Posterior vena cava (tissue), 2 donors: ENCODE data around the gene UFC1. TPM values are rescaled to one million over a fixed set of nuclear protein-coding genes. Genes with fewer than 3 reads are reported as not detected.
"Not testable (repeated sequence)": the region's sequence is repeated elsewhere in the genome, so short reads cannot be mapped to it uniquely, and the experiment has no call there.

Source experiments
- DNase-seq: peaks from one replicate; pipeline ENCODE4 v3.0.0-alpha.2; 2020; ENCODE audit warnings: low spot score
- intact Hi-C, 2 donors: fragments of 100-400 bp; cut with DNase I; formaldehyde crosslinking; loops; one replicate each; pipeline versions ENCODE4 v1.14.1 to v1.14.2; 2022 to 2023
- long read RNA-seq, 2 donors: library from polyadenylated mRNA; unstranded; transcript quantifications; one replicate each; pipeline ENCODE4 v2.0.0, GENCODE V29; 2020 to 2021
- total RNA-seq, 2 donors: library from RNA; stranded (reverse); fragmentation: NEBNext Ultra II Directional; extraction: Animal tissue kit (Norgen Biotek cat#: 25700); gene quantifications; one replicate each; pipeline ENCODE4 v1.2.1, GENCODE V29; 2021
- donor health status: DM: yes; HTN: yes; CAD: no.
- donor health status: DM: yes; HTN: yes; CAD: no.

Gene UFC1
- 10 to 100 TPM; 54.8 to 63.0 TPM for total RNA-seq
- long read RNA-seq, donor 1, transcript UFC1-201 (6 exons, 1,114 nt) = major isoform, 14 of 15 reads
- long read RNA-seq, donor 1, partial matches to known transcripts = 0 of 15 reads
- long read RNA-seq, donor 1, other reads (novel, unspliced or antisense) = 0 of 15 reads
- long read RNA-seq, donor 2, transcript UFC1-201 (6 exons, 1,114 nt) = major isoform, 54 of 64 reads
- long read RNA-seq, donor 2, partial matches to known transcripts = 0 of 64 reads
- long read RNA-seq, donor 2, other reads (novel, unspliced or antisense) = 8 of 64 reads

DNA sequence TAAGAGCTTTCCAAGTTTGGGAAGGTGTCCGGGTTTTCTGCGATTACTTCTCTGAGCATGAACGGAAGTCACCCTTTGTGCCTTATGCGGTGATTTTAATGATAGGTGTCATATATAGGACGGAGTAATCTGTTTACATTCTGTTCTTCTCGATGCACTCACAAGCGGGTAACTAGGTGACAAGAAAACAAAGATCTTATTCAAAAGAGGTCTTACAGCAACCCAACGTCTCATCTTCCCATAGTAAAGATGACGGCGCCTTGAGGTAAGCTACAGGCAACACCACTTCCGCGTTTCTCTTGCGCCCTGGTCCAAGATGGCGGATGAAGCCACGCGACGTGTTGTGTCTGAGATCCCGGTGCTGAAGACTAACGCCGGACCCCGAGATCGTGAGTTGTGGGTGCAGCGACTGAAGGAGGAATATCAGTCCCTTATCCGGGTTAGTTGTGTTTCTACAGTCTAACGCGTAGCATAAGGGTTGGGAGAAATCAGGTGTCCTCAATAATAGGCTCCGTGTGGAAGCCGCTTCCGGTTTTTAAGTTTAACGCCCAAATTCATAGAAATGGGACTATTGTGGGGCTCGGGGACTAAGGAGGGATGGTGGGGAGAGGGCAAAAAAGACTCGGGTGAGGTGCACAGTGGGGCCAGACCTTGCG lies at the start of gene UFC1:
Gene UFC1 (plus strand): TSS at position 297 of the 656 bp plus-strand sequence. CDS start 20 bp downstream, at position 317.
- peak; percentile 94 for DNase-seq
- intact Hi-C loops = no loop called here

DNA sequence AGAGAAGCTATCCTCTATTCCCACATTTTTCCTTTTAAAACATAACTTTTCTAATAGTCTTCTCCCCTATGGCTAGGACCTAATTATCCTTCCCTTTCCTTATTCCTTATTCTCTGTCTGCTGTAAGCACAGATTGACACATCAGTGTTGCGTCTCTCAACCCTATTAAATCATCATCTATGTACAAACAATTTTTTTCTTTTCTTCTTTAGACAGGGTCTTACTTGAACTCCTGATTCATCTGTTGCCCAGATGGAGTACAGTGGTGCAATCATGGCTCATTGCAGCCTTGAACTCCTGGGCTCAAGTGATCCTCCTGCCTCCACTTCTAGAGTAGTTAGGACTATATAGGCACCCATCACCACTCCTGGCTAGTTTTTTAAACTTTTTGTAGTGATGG lies 47.3 kb upstream of the UFC1 start:
- no peak for DNase-seq
- intact Hi-C loops = loop anchor here in 1 of 2 donors (5.0 kb wide), 1 partner anchor 656 kb away; no protein-coding TSS in a partner anchor

DNA sequence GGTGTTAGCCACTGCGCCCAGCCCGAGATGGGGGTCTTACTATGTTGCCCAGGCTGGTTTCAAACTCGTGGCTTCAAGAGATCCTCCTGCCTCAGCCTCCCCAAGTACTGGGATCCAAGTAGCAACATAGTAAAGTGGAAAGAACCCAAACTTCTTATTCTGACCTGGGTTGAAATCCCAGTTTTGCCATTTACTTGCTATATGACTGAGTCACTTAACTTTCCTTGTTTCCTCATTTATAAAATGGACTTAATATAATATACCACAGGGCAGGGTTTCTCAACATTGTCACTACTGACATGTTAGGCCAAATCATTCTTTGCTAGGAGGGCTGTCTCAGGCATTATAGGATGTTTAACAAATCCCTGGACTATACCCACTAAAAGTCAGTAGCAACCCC lies 42.7 kb upstream of the UFC1 start:
- intact Hi-C loops = no loop called here
- no peak for DNase-seq

DNA sequence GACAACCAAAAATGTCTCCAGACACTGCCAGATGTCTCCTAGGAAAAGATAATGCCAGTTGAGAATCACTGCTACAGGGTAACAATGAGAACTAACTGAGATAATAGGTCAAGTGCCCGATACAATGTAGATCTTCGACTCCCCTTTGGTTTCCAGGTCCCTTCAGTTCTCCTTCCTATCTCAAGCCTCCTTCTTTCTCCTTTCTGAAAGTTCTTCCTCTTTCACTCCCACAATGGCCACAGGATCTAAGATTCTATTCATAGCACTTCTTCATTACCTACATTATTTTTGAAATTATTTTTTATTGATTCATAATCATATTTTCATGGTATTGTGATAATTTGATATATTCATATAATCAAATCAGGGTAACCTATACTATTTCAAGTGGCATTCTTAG lies 42.3 kb upstream of the UFC1 start:
- DNase-seq = no peak
- intact Hi-C loops = no loop called here

DNA sequence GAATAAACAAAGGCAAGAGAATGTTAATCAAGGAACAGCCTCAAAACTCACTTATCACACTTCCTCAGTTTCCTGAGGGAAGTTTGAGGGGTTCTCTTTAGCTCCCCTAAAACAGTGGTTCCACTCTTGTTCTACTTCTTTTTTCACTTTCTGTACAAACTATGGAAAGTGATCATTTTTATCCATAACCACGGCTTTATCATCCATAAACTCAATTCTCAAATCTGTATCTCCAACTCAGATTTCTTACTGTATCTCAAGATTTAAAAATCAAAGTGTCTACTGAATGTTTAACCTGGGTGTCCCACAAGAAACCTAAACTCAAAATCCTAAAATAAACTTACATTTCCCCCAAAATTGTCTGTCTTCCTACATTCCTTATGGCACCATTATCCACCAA lies 39.9 kb upstream of the UFC1 start:
- DNase-seq = no peak
- intact Hi-C loops = no loop called here

DNA sequence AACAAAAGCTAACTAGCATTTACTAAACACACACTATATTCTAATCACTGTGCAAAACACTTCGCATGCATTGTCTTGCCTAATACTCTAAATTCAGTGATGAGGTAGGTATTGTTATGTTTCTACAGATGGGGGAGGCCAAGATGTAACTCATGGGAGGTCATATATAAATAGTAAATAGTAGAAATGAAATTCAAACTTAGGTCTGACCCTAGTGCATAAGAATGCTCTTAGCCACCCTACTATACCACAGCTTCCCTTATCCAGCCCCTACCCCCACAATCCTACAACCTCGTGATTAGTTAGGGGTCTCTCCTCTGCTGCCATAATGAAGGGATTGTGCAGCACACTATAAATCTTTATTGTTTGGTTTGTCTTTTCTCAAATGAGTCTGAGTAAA lies 39.2 kb upstream of the UFC1 start:
- DNase-seq = no peak
- intact Hi-C loops = no loop called here

DNA sequence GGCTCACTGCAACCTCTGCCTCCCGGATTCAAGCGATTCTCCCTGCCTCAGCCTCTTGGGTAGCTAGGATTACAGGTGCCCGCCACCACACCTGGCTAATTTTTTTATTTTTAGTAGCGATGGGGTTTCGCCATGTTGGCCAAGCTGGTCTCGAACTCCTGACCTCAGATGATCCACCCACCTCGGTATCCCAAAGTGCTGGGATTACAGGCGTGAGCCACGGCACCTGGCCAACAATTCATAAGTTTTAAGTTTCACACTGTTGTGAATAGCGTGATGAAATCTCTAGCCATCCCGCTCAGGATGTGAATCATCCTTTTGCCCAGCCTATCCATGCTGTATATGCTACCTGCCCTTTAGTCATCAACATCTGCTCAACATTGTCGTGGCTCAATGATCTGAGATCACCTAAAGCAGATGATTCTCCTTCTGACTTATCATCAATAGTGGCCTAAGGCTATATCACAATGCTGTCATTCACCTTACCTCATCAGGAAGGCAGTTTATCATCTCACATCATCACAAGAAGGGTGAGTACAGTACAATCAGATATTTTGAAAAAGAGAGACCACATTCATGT lies 38.6 kb upstream of the UFC1 start:
- no peak for DNase-seq
- intact Hi-C loops = no loop called here

DNA sequence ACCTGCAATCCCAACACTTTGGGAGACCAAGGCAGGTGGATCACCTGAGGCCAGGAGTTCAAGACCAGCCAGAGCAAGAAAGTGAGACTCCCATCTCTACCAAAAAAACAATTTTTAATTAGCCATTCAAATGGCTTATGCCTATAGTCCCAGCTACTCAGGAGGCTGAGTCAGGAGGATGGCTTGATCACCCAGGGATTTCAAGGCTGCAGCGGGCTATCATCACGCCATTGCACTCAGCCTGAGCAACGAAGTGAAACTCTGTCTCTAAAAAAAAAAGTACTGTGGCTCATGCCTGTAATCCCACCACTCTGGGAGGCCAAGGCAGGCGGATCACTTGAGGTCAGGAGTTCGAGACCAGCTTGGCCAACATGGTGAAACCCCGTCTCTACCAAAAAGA lies 37.8 kb upstream of the UFC1 start:
- DNase-seq, intact Hi-C loops: not testable (repeated sequence)

DNA sequence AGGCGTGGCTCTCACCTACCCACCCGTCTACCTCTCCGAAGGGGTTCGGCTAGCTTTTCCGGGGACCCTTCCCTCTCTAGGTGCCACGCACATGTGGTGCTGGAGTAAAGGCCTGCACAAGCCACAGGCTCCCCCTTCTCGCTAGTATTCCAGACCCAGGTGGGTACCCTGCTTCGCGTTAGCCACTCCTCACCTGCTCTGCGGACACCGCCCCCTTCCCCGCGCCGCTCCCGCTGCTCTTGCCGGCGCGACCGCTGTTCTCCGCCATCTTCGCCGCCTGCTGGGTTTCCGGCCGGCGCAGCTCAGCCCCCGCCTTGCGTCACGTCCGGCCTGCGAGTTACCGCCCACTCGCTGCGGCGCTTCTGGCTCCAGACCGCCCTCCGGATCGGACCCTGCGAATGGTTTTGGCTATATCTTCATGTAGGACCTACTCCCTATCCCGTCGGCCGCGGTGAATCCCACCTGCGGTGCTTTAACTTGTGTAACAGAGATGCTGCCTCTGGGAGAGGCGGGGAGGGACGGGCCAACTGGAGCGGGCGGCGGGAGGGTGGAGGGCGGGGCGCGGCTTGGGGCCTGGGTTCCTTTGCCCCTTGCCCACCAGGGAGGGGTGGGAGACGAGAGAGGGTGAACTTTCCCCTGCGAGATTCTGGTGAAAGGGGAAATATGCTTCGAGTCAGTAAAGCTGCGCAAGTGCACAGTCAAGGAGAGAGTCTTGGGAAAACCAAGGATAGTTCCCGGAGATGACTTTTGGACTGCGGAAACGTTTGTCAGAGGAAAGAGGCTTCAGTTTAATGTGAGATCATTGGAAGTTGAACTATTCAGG lies 35.8 kb upstream of the UFC1 start, which contains the start of the genes NIT1 and PFDN2:
Gene NIT1 (plus strand): TSS at position 347 of the 823 bp plus-strand sequence. CDS start 72 bp downstream, at position 419.
Gene PFDN2 (minus strand): TSS at position 279 of the 823 bp plus-strand sequence. CDS start 11 bp downstream, at position 268.
- intact Hi-C loops = no loop called here
- DNase-seq = peak; percentile 97

DNA sequence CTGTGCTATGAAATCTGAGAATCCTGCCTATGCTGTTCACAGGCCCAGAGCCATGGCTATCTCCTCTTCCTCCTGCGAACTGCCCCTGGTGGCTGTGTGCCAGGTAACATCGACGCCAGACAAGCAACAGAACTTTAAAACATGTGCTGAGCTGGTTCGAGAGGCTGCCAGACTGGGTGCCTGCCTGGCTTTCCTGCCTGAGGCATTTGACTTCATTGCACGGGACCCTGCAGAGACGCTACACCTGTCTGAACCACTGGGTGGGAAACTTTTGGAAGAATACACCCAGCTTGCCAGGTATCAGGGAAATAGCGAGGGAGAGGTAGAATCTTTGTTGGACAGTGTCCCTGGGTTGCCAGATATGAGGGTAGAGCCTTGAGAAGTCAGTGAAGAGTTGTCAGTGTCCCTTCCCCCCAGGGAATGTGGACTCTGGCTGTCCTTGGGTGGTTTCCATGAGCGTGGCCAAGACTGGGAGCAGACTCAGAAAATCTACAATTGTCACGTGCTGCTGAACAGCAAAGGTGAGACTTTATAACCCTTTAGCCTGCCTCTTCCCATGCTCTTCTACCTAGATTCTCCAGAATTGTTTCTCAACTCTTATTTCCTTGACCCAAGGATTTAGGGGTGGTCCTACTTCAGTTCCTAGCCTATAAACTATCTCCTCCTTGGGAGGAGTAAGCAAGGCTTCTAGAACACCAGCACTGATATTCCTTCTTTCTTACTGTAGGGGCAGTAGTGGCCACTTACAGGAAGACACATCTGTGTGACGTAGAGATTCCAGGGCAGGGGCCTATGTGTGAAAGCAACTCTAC lies 34.5 kb upstream of the UFC1 start:
- intact Hi-C loops = no loop called here
- no peak for DNase-seq

DNA sequence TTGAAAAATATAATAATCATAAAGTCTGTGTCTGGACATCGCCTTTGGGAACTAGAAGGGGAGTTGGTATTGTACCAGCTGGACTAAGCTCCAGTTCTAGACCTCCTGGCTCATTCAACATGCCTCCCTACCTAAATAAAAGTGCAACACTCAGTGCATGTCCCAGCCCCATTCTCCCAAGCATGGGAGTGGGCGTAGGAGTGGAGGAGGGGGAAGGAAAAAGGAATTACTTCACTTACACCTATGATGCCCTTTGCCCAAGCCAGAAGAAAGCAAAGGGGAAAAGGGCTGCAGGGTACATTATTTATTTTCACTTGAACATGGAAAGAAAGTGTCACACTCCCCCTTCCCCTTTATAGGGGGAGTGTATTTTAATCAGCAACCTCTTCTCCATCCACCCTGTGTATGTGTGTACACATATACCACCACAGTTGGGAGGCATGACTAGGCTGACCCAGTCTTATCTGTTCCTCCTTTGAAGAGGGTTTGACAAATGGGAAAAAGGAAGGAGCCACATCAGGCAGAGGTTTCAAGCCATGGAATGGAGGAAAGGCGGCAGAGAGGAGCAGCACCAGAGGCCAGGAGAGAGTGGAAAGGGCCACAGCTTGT lies 32.6 kb upstream of the UFC1 start:
- intact Hi-C loops = no loop called here
- no peak for DNase-seq

DNA sequence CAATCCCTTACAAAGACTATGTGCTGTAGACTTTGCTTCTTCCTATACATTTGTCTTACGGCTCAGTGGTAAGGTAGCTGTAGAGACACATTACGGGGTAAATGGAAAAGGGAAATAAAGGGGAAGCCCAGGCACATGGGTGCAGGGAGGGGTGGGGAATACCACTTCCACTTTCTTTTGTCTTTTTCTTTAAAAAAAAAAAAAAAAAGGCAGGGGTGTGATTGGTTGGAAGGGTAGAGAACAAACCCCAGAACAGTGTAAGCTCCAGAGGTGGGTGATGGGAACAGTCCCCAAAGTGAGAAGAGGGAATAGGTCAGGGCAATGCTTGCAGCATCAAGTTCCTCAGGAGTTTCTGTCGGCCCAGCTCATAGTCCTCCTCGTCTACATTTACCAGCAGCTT lies 31.9 kb upstream of the UFC1 start:
- intact Hi-C loops = no loop called here
- no peak for DNase-seq

DNA sequence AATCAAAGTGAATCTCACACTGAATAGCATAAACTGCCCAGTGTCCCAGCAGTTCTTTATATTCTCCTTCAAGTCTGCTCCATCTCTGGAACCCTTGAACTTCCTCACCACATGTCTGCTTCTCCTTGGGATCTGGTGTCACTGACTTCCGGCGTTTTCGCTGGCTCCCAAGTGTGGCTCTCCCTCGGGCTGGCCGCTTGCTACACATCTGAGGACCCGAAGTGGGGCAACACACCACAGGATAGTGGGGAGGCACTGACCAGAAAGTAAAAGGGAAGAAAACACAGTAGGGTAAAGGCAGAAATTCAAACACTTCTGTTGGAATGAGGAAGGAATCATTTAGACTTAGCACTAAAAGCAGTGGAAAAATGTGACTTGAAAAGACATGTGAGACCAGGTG lies 30.8 kb upstream of the UFC1 start:
- intact Hi-C loops = no loop called here
- no peak for DNase-seq

DNA sequence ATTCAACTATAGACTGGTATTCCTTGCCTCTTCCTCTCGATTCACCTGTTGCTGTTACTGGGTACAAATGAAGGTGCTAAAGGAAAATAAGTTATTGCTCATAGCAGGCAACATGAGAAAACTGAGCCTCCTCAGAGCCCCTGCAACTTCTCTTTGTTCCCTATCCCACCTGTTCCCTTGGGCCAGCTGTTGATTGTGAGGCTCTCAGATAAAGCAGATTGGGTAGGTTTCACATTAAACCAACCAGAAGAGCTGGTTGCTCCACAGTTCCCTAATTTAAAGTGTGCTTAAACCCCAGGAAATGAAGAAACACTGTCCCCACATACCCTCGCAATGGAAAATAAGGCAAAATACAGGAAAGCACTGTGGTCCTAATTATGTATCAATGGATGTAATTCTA lies 26.1 kb upstream of the UFC1 start:
- DNase-seq = no peak
- intact Hi-C loops = no loop called here

DNA sequence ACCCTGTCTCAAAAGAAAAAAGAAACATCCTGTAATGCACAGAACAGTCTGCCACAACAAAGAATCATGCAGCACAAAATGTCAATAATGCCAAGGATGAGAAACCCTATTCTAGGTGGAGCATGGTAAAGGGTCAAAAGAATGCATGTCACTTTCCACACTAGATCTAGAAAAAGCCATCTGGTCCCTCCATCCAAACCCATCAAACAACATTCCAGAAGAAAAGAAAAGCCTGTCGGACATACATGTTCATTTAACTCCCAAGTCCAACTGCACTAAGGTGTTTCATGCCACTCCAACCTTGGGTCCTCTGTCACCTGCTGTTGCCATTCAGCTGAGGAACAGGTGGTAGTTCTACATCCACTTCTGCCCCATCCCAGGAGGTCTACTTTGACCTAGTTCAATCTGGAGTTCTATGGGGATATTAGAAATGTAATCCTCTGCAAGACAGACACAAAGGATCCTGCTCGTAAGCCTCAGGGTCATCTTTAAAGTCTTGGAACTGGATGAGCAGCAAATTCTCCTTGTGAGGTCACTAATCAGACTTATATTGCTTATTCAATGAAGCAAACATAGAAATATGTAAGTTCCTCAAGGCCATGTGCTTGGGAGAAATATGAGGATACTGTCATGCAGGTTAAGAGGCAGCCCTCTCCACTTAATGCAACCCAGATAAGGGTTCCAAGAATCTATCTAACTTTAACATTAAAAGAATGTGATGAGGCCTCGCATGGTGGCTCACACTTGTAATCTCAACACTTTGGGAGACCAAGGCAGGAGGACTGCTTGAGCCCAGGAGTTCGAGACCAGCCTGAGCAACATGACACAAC lies 25.0 kb upstream of the UFC1 start:
- intact Hi-C loops = no loop called here
- DNase-seq = no peak

DNA sequence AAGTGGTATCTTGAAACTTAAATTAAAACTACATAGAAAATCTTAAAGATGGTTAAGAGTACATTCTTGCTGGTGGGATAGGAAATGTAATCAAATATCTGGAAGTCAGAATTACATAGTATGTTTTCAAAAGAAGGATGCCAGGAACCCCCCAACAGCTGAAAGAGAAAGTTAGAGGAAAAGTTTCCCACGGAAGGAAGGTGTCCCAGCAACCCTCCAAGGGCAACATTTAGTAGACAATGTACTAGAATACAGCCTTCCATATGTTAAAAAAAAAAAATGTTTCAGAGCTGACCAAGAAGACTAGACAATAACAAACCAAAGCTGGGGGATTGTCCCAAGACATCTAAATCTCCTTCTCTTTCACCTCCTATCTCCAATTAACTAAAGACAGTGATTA lies 23.5 kb upstream of the UFC1 start:
- no peak for DNase-seq
- intact Hi-C loops = no loop called here

DNA sequence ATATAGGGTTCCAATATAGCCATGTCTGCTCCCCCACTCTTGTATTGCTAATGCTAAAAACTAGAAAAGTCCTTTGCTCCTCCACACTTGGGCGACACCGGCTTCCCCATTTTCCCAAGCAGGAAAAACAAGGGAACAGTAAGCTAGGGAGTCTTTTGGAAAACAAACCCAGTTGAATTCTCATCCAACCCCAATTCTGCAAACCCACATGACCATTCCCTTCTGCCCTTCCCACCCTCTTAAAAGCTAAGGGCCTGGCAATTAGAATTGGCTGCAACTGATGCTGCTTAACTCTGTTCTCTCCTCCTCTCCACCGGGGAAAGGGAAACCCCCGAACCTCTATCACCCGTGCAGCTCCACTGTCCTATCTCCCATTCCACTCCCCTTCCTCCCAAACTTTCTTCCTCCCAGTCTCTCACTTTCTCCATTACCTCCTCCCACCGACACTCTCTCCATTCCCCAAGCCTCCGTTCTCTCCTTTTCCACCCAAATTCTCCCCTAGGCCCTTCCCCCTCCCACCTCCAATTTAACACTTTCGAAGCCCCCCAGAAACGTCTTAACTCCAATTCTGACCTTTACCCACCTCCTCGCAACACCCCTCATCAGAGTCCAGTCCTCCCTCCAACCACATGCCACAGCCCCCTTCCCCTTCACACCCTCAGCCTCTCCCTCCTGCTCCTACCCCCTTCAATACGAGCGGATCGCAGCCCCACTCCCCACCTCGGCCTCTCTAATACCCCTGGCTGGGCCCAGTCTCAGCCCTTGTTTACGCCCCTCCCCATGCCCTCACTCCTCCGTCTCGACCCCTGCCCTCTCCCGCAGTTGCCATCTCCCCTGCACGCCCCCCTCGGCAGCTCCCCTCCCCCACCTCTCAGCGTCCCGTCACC lies 22.0 kb upstream of the UFC1 start:
- no peak for DNase-seq
- intact Hi-C loops = no loop called here
